ENCODE results near the gene GRM7.

Gene GRM7

DNA sequence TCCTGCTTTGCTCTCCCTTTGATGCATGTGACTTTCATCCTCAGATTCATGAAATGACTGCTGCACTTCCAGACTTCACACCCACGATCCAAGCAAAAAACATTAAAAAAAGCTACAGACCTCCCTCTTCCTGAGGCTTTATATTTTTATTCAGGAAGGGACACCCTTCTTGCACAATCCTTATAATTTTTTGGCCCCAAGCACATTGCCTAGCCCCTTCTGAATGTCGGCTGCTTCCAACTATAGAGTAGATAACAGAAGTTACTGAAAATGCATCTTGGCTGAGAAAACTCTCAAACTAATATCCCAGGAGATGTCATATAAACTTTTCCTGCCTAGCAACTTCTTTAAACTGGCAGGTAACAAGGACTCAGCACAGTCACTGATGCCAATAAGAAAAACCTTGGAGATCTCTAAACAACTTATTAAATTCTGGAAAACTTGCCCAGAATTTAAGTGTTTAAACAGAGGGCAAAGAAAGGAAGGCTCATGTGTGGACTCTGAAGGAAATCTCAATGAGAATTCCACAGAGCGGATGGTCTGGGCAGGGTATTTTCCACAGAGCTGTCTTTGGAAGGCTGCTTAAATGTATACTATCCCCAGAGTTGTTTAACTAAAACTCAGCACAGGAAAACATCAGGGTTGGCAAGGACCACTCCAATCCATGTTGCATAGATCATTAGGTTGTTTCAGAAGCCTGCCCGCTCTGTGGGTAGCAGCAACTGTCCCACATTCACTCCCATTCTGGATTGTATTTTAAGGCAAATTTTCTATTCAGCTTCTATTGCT, 893.9 kb downstream of the GRM7 start:
- Histone ChIP-seq H3K27me3 (ENCODE audit: control insufficient read depth in 1 of 2, insufficient read depth in 2 of 2, low read length in 2 of 2) (no peaks in the 10 kb centered on the region), H3K27ac (ENCODE audit: low read length) (no peak overlapping the region), H3K9me3 (ENCODE audit: control insufficient read depth in 2 of 2, low read length in 2 of 2) (no peaks in the 10 kb centered on the region), H3K4me3 (ENCODE audit: low read length in 2 of 2) (no peak overlapping the region), H3K9ac (ENCODE audit: low read length in 2 of 2) (no peak overlapping the region), H3K36me3 (ENCODE audit: control insufficient read depth in 2 of 2, insufficient read depth in 2 of 2, low read length in 2 of 2) (no peaks in the 10 kb centered on the region), H3K4me1 (ENCODE audit: control insufficient read depth, insufficient read depth, low read length) (no peaks in the 10 kb centered on the region)

DNA sequence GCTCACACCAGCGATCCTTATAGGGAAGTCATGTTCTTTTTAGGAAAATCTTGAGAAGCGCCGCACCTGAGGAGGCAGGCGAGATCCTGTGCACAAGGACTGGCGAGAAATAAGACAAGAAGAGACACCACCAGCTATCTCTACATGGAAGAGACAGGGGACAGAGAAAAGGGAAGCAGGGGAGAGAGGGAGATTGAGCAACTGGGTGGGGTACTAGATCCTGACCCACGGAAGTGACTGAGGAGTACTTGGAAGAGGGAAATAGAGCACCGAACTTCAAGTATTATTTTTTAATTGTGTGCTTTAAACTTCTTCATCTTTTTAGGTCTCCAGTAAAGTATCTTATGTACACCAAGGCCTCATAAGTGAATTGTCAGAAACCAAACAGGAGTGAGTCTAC, 898.7 kb downstream of the GRM7 start:
- H3K9me3 ChIP-seq (ENCODE audit: control insufficient read depth in 2 of 2, low read length in 2 of 2): no peaks in the 10 kb centered on the region
- H3K27me3 ChIP-seq (ENCODE audit: control insufficient read depth in 1 of 2, insufficient read depth in 2 of 2, low read length in 2 of 2): no peaks in the 10 kb centered on the region
- H3K4me3 ChIP-seq (ENCODE audit: low read length in 2 of 2): no peak overlapping the region
- H3K9ac ChIP-seq (ENCODE audit: low read length in 2 of 2): no peak overlapping the region
- H3K4me1 ChIP-seq (ENCODE audit: control insufficient read depth, insufficient read depth, low read length): no peaks in the 10 kb centered on the region
- H3K27ac ChIP-seq (ENCODE audit: low read length): no peak overlapping the region
- no peaks in the 10 kb centered on the region for H3K36me3 ChIP-seq (ENCODE audit: control insufficient read depth in 2 of 2, insufficient read depth in 2 of 2, low read length in 2 of 2)

DNA sequence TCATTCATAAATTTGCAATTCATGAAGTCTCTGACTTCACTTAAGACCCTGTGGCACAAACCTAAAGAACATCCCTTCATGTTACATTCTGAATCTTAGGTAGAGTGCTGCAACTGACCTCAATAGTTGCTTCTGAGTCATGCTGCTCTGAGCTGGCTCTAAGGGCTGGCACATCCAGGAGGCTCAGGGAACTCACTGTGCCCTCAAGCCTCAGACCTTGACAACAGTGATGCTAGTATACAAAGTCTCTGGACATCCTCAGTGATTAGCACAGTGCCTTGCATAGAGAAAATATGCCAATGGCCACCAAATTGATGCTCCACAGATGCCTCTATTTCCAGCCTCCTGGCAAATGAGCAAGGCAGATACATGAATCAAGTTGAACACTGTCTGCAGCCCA, 899.8 kb downstream of the GRM7 start:
- Histone ChIP-seq H3K36me3 (ENCODE audit: control insufficient read depth in 2 of 2, insufficient read depth in 2 of 2, low read length in 2 of 2) (no peaks in the 10 kb centered on the region), H3K4me3 (ENCODE audit: low read length in 2 of 2) (no peak overlapping the region), H3K4me1 (ENCODE audit: control insufficient read depth, insufficient read depth, low read length) (no peaks in the 10 kb centered on the region), H3K9me3 (ENCODE audit: control insufficient read depth in 2 of 2, low read length in 2 of 2) (no peaks in the 10 kb centered on the region), H3K9ac (ENCODE audit: low read length in 2 of 2) (no peak overlapping the region), H3K27ac (ENCODE audit: low read length) (no peak overlapping the region), H3K27me3 (ENCODE audit: control insufficient read depth in 1 of 2, insufficient read depth in 2 of 2, low read length in 2 of 2) (no peaks in the 10 kb centered on the region)

DNA sequence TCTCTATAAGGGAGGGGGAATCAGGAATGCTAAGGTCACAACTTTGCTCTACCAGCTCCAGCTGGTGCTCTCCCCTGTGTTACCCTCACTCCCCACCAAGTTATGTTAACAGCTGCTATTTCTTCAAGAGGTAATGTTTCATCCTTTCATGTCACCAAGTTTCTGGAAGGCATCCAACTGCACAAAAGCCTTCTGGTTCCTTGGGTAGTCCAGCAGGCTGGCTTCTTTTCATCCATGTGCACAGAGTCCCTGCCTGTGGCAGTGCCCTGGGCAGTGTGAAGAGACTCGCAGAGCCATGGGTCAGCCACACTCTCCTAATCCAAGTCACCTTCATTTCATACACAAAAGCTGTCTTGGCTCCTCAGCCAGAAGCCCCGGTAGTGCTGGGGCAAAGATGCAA, 903.2 kb downstream of the GRM7 start:
- H3K36me3 ChIP-seq (ENCODE audit: control insufficient read depth in 2 of 2, insufficient read depth in 2 of 2, low read length in 2 of 2): no peaks in the 10 kb centered on the region
- H3K4me1 ChIP-seq (ENCODE audit: control insufficient read depth, insufficient read depth, low read length): no peaks in the 10 kb centered on the region
- H3K9ac ChIP-seq (ENCODE audit: low read length in 2 of 2): no peak overlapping the region
- no peak overlapping the region for H3K4me3 ChIP-seq (ENCODE audit: low read length in 2 of 2)
- H3K9me3 ChIP-seq (ENCODE audit: control insufficient read depth in 2 of 2, low read length in 2 of 2): no peaks in the 10 kb centered on the region
- no peaks in the 10 kb centered on the region for H3K27me3 ChIP-seq (ENCODE audit: control insufficient read depth in 1 of 2, insufficient read depth in 2 of 2, low read length in 2 of 2)
- no peak overlapping the region for H3K27ac ChIP-seq (ENCODE audit: low read length)

DNA sequence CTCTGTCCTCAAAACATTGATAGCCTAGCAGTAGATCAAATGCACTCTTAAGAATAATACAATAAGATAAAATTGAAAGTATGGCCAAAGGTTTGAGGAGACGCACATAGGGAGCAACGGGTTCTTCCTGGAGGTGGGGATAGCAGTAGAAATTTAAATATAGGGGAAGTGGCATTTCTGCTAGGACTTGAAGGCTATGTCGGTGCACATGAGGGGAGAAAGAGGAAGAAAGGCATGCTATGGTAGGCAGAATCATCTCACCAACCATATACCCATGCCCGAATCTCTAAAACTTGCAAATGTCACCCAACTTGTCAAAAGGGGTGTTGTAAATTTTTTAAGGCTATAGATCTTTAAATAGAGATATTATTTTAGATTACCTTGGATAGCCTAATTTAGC, 905.6 kb downstream of the GRM7 start:
- Histone ChIP-seq H3K4me1 (ENCODE audit: control insufficient read depth, insufficient read depth, low read length) (no peaks in the 10 kb centered on the region), H3K27ac (ENCODE audit: low read length) (no peak overlapping the region), H3K9me3 (ENCODE audit: control insufficient read depth in 2 of 2, low read length in 2 of 2) (no peaks in the 10 kb centered on the region), H3K36me3 (ENCODE audit: control insufficient read depth in 2 of 2, insufficient read depth in 2 of 2, low read length in 2 of 2) (no peaks in the 10 kb centered on the region), H3K27me3 (ENCODE audit: control insufficient read depth in 1 of 2, insufficient read depth in 2 of 2, low read length in 2 of 2) (no peaks in the 10 kb centered on the region), H3K9ac (ENCODE audit: low read length in 2 of 2) (no peak overlapping the region), H3K4me3 (ENCODE audit: low read length in 2 of 2) (no peak overlapping the region)

DNA sequence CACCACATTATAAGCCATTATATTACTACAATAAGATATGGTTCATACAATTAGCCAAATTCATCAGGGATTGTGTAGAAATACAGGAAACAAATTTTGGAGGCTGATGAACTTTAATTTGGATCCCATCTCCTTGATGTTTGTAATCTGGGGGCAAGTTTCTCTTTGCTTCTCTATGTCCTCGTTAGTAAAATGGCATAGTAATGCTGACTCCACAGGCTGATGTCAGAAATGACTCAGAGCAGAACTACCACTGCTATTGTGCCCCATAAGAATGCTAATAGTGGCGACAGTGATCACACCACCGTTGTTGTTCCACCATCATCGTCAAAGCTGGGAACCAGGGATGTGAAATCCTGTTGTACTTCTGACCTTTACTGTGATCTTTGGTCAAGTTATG, 918.4 kb downstream of the GRM7 start:
- no peaks in the 10 kb centered on the region for H3K4me1 ChIP-seq (ENCODE audit: control insufficient read depth, insufficient read depth, low read length)

DNA sequence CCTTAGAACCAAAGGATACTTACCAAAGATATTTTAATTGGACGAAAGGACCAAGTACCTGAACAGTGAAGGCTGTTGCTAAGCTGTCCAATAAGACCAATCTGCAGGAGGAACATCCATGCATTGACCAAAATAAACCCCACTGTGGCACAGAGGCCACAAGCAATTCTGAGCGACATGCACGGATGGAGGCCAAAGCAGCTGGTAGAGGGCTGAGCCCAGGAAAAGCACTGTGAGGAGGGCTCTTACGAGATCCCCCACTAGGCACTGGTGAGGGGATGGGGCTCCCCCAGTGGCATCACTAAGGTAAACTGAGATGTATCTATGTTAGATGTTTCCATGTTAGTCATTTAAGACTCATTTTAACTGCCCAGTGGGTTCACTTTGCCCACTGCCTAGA, 920.5 kb downstream of the GRM7 start:
- no peaks in the 10 kb centered on the region for H3K36me3 ChIP-seq (ENCODE audit: control insufficient read depth in 2 of 2, insufficient read depth in 2 of 2, low read length in 2 of 2)
- H3K4me1 ChIP-seq (ENCODE audit: control insufficient read depth, insufficient read depth, low read length): no peaks in the 10 kb centered on the region
- H3K27me3 ChIP-seq (ENCODE audit: control insufficient read depth in 1 of 2, insufficient read depth in 2 of 2, low read length in 2 of 2): no peaks in the 10 kb centered on the region
- H3K4me3 ChIP-seq (ENCODE audit: low read length in 2 of 2): no peak overlapping the region
- no peak overlapping the region for H3K9ac ChIP-seq (ENCODE audit: low read length in 2 of 2)
- no peaks in the 10 kb centered on the region for H3K9me3 ChIP-seq (ENCODE audit: control insufficient read depth in 2 of 2, low read length in 2 of 2)
- H3K27ac ChIP-seq (ENCODE audit: low read length): no peak overlapping the region

More for the DNA sequence above, 918.4 kb downstream of the GRM7 start:
- Histone ChIP-seq H3K27me3 (ENCODE audit: control insufficient read depth in 1 of 2, insufficient read depth in 2 of 2, low read length in 2 of 2) (no peaks in the 10 kb centered on the region), H3K4me3 (ENCODE audit: low read length in 2 of 2) (no peak overlapping the region), H3K9me3 (ENCODE audit: control insufficient read depth in 2 of 2, low read length in 2 of 2) (no peaks in the 10 kb centered on the region), H3K9ac (ENCODE audit: low read length in 2 of 2) (no peak overlapping the region), H3K27ac (ENCODE audit: low read length) (peak overlapping the region; percentile 41), H3K36me3 (ENCODE audit: control insufficient read depth in 2 of 2, insufficient read depth in 2 of 2, low read length in 2 of 2) (no peaks in the 10 kb centered on the region)

DNA sequence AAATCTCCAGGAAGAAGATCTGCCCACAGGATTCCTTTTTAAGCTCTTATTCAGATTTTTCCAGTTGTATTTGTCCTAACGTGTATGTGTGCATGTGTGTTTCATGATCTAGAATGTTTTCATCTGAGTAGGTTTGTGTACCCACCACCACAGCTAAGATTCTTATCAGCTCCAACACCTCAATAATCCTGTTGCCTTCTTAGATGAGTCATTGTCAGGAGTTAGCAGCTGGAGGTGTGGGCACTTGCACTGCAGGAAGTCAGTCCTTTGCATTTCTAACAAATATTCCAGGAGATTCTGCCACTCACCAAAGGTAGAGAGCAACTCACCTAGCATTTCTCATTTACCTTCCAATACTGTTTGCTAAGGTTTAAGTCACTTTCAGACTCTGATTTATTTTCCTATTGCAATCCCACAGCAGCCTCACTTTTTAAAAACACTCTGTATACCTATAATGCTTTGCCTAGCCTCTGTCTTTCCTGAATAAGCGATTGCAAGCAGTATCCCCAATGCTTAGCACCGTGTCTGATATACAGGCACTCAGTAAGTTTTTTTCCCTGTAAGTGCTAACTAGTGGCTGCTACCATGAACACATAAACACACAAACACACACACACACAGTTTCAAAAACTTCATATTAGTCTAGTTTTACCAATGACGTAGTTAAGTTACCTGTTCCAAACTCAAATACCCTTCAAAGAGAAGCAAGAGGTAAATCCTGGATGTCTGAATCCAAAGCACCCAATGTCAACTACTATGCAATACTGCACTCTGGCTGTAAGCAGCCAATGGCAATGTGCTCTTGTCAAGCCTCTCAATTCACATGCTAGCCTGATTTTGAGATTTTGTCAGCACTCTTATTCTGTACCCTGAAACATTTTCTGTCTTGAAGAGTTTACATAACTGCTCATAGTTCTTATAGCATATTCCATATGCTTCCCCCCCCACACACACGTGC, 927.2 kb downstream of the GRM7 start:
- Histone ChIP-seq H3K4me1 (ENCODE audit: control insufficient read depth, insufficient read depth, low read length) (no peaks in the 10 kb centered on the region), H3K36me3 (ENCODE audit: control insufficient read depth in 2 of 2, insufficient read depth in 2 of 2, low read length in 2 of 2) (no peaks in the 10 kb centered on the region), H3K27ac (ENCODE audit: low read length) (no peak overlapping the region), H3K9me3 (ENCODE audit: control insufficient read depth in 2 of 2, low read length in 2 of 2) (no peaks in the 10 kb centered on the region), H3K27me3 (ENCODE audit: control insufficient read depth in 1 of 2, insufficient read depth in 2 of 2, low read length in 2 of 2) (no peaks in the 10 kb centered on the region), H3K4me3 (ENCODE audit: low read length in 2 of 2) (no peak overlapping the region), H3K9ac (ENCODE audit: low read length in 2 of 2) (no peak overlapping the region)

DNA sequence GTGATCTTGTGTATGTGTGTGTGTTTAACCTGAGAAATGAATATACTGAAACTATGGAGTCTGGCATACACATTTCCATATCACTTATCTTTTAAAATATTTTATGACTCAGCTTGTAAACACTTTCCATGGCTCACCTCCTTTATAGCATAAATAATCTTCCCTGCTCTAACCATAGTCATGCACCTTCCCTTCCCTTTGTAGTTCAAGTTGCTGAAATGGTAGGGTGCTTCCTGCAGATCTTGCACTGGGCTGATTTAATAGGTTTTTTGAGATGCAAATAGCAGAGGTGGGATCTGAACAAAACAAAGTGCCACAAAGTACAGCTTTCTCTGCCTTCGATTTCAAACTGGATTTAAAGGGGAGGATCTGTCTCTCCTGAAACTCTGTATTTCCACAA, 928.0 kb downstream of the GRM7 start:
- Histone ChIP-seq H3K36me3 (ENCODE audit: control insufficient read depth in 2 of 2, insufficient read depth in 2 of 2, low read length in 2 of 2) (no peaks in the 10 kb centered on the region), H3K4me1 (ENCODE audit: control insufficient read depth, insufficient read depth, low read length) (no peaks in the 10 kb centered on the region), H3K9me3 (ENCODE audit: control insufficient read depth in 2 of 2, low read length in 2 of 2) (no peaks in the 10 kb centered on the region), H3K4me3 (ENCODE audit: low read length in 2 of 2) (no peak overlapping the region), H3K9ac (ENCODE audit: low read length in 2 of 2) (no peak overlapping the region), H3K27ac (ENCODE audit: low read length) (no peak overlapping the region), H3K27me3 (ENCODE audit: control insufficient read depth in 1 of 2, insufficient read depth in 2 of 2, low read length in 2 of 2) (no peaks in the 10 kb centered on the region)

DNA sequence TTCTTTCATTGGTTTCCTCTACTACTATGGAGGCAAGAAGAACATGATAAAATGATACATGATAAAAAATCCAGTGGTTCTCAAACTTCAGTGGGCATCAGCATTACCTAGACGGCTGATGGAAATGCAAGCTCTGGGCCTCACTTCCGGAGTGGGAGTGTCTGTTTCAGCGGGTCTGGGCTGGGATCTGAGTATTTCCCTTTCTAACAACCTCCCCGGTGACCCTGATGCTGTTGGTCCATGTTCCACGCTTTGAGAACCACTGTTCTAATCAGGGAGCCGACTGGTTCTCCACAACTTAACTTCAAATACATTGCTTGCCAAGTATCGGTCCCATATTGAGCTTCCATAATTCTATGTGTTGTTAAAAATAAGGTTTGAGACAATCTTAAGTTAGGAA, 928.4 kb downstream of the GRM7 start:
- H3K36me3 ChIP-seq (ENCODE audit: control insufficient read depth in 2 of 2, insufficient read depth in 2 of 2, low read length in 2 of 2): no peaks in the 10 kb centered on the region
- no peaks in the 10 kb centered on the region for H3K27me3 ChIP-seq (ENCODE audit: control insufficient read depth in 1 of 2, insufficient read depth in 2 of 2, low read length in 2 of 2)
- no peak overlapping the region for H3K27ac ChIP-seq (ENCODE audit: low read length)
- no peak overlapping the region for H3K9ac ChIP-seq (ENCODE audit: low read length in 2 of 2)
- no peak overlapping the region for H3K4me3 ChIP-seq (ENCODE audit: low read length in 2 of 2)
- no peaks in the 10 kb centered on the region for H3K9me3 ChIP-seq (ENCODE audit: control insufficient read depth in 2 of 2, low read length in 2 of 2)
- no peaks in the 10 kb centered on the region for H3K4me1 ChIP-seq (ENCODE audit: control insufficient read depth, insufficient read depth, low read length)

DNA sequence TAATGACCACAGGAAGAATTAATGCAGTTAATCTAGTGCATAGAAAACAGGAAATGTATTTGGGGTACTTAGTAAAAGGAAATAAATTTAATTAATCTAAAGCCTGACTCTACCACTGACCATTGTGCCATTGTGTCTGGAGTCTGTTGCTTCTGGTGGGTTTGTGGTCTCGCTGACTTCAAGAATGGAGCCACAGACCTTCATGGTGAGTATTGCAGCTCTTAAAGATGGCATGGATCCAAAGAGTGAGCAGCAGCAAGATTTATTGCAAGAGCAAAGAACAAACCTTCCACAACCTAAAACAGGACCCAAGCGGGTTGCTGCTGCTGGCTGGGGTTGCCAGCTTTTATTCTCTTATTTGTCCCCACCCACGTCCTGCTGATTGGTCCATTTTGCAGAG, 929.2 kb downstream of the GRM7 start:
- H3K4me1 ChIP-seq (ENCODE audit: control insufficient read depth, insufficient read depth, low read length): no peaks in the 10 kb centered on the region
- no peak overlapping the region for H3K27ac ChIP-seq (ENCODE audit: low read length)
- no peak overlapping the region for H3K9ac ChIP-seq (ENCODE audit: low read length in 2 of 2)
- no peaks in the 10 kb centered on the region for H3K9me3 ChIP-seq (ENCODE audit: control insufficient read depth in 2 of 2, low read length in 2 of 2)
- H3K27me3 ChIP-seq (ENCODE audit: control insufficient read depth in 1 of 2, insufficient read depth in 2 of 2, low read length in 2 of 2): no peaks in the 10 kb centered on the region
- no peak overlapping the region for H3K4me3 ChIP-seq (ENCODE audit: low read length in 2 of 2)
- no peaks in the 10 kb centered on the region for H3K36me3 ChIP-seq (ENCODE audit: control insufficient read depth in 2 of 2, insufficient read depth in 2 of 2, low read length in 2 of 2)
